MM.1S (cell line): ENCODE data around the gene MTA2.

Experiments
- DNase-seq: peaks from one replicate; pipeline ENCODE4 v3.0.0-alpha.2; 2015
- H2AFZ ChIP-seq: fragments of 300-600 bp; sonication (generic); 2 replicates; pipeline ENCODE4 v1.6.0; 2016; ENCODE audit warnings: antibody characterized with exemption, low read length
- H3F3A ChIP-seq: fragments of 300-600 bp; sonication (generic); 2 replicates; pipeline ENCODE4 v1.6.1; 2016; ENCODE audit warnings: mild to moderate bottlenecking, antibody characterized with exemption, low read length, moderate library complexity, mixed read lengths; ENCODE audit not compliant: insufficient read depth
- H3K27ac ChIP-seq: fragments of 300-600 bp; sonication (generic); 2 replicates; pipeline ENCODE4 v1.5.1; 2016; ENCODE audit warnings: mild to moderate bottlenecking, low read length
- H3K27me3 ChIP-seq: fragments of 300-600 bp; sonication (generic); replicated peaks from 2 replicates; pipeline ENCODE4 v1.6.0; 2016; ENCODE audit warnings: low read length; ENCODE audit not compliant: insufficient read depth
- H3K36me3 ChIP-seq: fragments of 300-600 bp; sonication (generic); replicated peaks from 2 replicates; pipeline ENCODE4 v1.6.1; 2016; ENCODE audit warnings: mild to moderate bottlenecking, low read length, mixed read lengths; ENCODE audit not compliant: insufficient read depth
- H3K4me1 ChIP-seq: fragments of 300-600 bp; sonication (generic); 2 replicates; pipeline ENCODE4 v1.6.1; 2016; ENCODE audit warnings: low read length, mixed read lengths
- H3K4me2 ChIP-seq: fragments of 300-600 bp; sonication (generic); 2 replicates; pipeline ENCODE4 v1.6.0; 2016; ENCODE audit warnings: low read depth, low read length
- H3K4me3 ChIP-seq: fragments of 300-600 bp; sonication (generic); 2 replicates; pipeline ENCODE4 v1.5.1; 2016; ENCODE audit warnings: low read length, mixed read lengths
- H3K79me2 ChIP-seq: fragments of 300-600 bp; sonication (generic); 2 replicates; pipeline ENCODE4 v1.6.1; 2016; ENCODE audit warnings: mixed run types, low read length, mixed read lengths
- H3K9ac ChIP-seq: fragments of 300-600 bp; sonication (generic); 2 replicates; pipeline ENCODE4 v1.6.1; 2016; ENCODE audit warnings: low read length, mixed read lengths
- H3K9me2 ChIP-seq: fragments of 300-600 bp; sonication (generic); replicated peaks from 2 replicates; pipeline ENCODE4 v1.6.1; 2016; ENCODE audit warnings: mild to moderate bottlenecking, low read length, mixed read lengths; ENCODE audit not compliant: insufficient read depth
- H3K9me3 ChIP-seq: fragments of 300-600 bp; sonication (generic); replicated peaks from 2 replicates; pipeline ENCODE4 v1.6.1; 2016; ENCODE audit warnings: mild to moderate bottlenecking, low read length, mixed read lengths; ENCODE audit not compliant: insufficient read depth
- H4K20me1 ChIP-seq: fragments of 300-600 bp; sonication (generic); 2 replicates; pipeline ENCODE4 v1.6.1; 2016; ENCODE audit warnings: mild to moderate bottlenecking, low read length, moderate library complexity, mixed read lengths; ENCODE audit not compliant: insufficient read depth
- CTCF ChIP-seq: fragments of 300-600 bp; sonication (generic); IDR thresholded peaks from 2 replicates; pipeline ENCODE4 v1.5.1; 2016; ENCODE audit warnings: antibody characterized with exemption, low read length, mixed read lengths
- EZH2 ChIP-seq: fragments of 300-600 bp; sonication (generic); optimal IDR thresholded peaks from 2 replicates; pipeline ENCODE3; 2017; ENCODE audit warnings: low read depth, mild to moderate bottlenecking, antibody characterized with exemption, low read length, mixed read lengths
- EZH2phosphoT487 ChIP-seq: fragments of 300-600 bp; sonication (generic); IDR thresholded peaks from 2 replicates; pipeline ENCODE4 v1.6.1; 2018; ENCODE audit warnings: antibody characterized with exemption, low read length

Gene MTA2

GRCh38 chr11:62559204-62559603, 42.5 kb downstream of the MTA2 start:
- no peak for DNase-seq
- Histone ChIP-seq H4K20me1 (0 out of 2 replicates have a peak, but pooled peaks cover 5% of the 10 kb centered on the region), H2AFZ (no peak overlapping the region), H3F3A (peaks cover 69% of the 10 kb centered on the region), H3K36me3 (peaks cover 7% of the 10 kb centered on the region), H3K9me3 (no peaks in the 10 kb centered on the region), H3K4me1 (peaks cover 61% of the 10 kb centered on the region), H3K27ac (peak overlapping the region; percentile 99; the same call in 1 of the 2 replicates), H3K4me2 (no peak overlapping the region), H3K9ac (no peak overlapping the region), H3K9me2 (no peaks in the 10 kb centered on the region), H3K27me3 (no peaks in the 10 kb centered on the region), H3K79me2 (peaks cover 43% of the 10 kb centered on the region), H3K4me3 (no peak overlapping the region)
- TF ChIP-seq CTCF (no peak), EZH2 (no peak), EZH2phosphoT487 (no peak)

GRCh38 chr11:62558669-62559068, 43.0 kb downstream of the MTA2 start:
- Histone ChIP-seq H3K9me2 (no peaks in the 10 kb centered on the region), H3K4me3 (no peak overlapping the region), H3K27ac (peak overlapping the region; percentile 99; the same call in 1 of the 2 replicates), H2AFZ (no peak overlapping the region), H3K4me1 (peaks cover 61% of the 10 kb centered on the region), H3K9ac (no peak overlapping the region), H3F3A (peaks cover 66% of the 10 kb centered on the region), H3K27me3 (no peaks in the 10 kb centered on the region), H3K36me3 (peaks cover 4% of the 10 kb centered on the region), H3K4me2 (0 out of 2 replicates have a peak overlapping the region, but pooled peaks have one; percentile 12), H3K9me3 (no peaks in the 10 kb centered on the region), H4K20me1 (0 out of 2 replicates have a peak, but pooled peaks cover 3% of the 10 kb centered on the region), H3K79me2 (peaks cover 38% of the 10 kb centered on the region)
- DNase-seq: no peak
- no peak for TF ChIP-seq EZH2
- no peak for TF ChIP-seq EZH2phosphoT487
- no peak for TF ChIP-seq CTCF

- TF ChIP-seq CTCF: no peak
- TF ChIP-seq EZH2phosphoT487: no peak
- TF ChIP-seq EZH2: no peak
- Histone ChIP-seq H3K4me1 (peaks cover 75% of the 10 kb centered on the region), H3K79me2 (peaks cover 23% of the 10 kb centered on the region), H3K27me3 (no peaks in the 10 kb centered on the region), H3K9me3 (no peaks in the 10 kb centered on the region), H3K36me3 (no peaks in the 10 kb centered on the region; the same call in 1 of the 2 replicates), H3F3A (peaks cover 67% of the 10 kb centered on the region), H3K9me2 (no peaks in the 10 kb centered on the region), H3K27ac (peak overlapping the region; percentile 99), H2AFZ (peak overlapping the region; percentile 13; the same call in 1 of the 2 replicates), H3K4me3 (peak overlapping the region; percentile 29; the same call in 1 of the 2 replicates), H3K9ac (peak overlapping the region; percentile 91), H3K4me2 (peak overlapping the region; percentile 82), H4K20me1 (no peaks in the 10 kb centered on the region)
- DNase-seq: peak; percentile 85
Observed at GRCh38 chr11:62556875-62557631, 44.6 kb downstream of the MTA2 start.
